MM.1S (cell line): ENCODE measurements around the gene GON4L.
A peak's percentile ranks its signal among the peaks of the same experiment; 100 is the strongest.

ENCODE experiments used
- DNase-seq: peaks from one replicate; pipeline ENCODE4 v3.0.0-alpha.2; 2015
- H2AFZ ChIP-seq: fragments of 300-600 bp; sonication (generic); 2 replicates; pipeline ENCODE4 v1.6.0; 2016; ENCODE audit warnings: antibody characterized with exemption, low read length
- H3F3A ChIP-seq: fragments of 300-600 bp; sonication (generic); 2 replicates; pipeline ENCODE4 v1.6.1; 2016; ENCODE audit warnings: mild to moderate bottlenecking, antibody characterized with exemption, low read length, moderate library complexity, mixed read lengths; ENCODE audit not compliant: insufficient read depth
- H3K27ac ChIP-seq: fragments of 300-600 bp; sonication (generic); 2 replicates; pipeline ENCODE4 v1.5.1; 2016; ENCODE audit warnings: mild to moderate bottlenecking, low read length
- H3K27me3 ChIP-seq: fragments of 300-600 bp; sonication (generic); replicated peaks from 2 replicates; pipeline ENCODE4 v1.6.0; 2016; ENCODE audit warnings: low read length; ENCODE audit not compliant: insufficient read depth
- H3K36me3 ChIP-seq: fragments of 300-600 bp; sonication (generic); replicated peaks from 2 replicates; pipeline ENCODE4 v1.6.1; 2016; ENCODE audit warnings: mild to moderate bottlenecking, low read length, mixed read lengths; ENCODE audit not compliant: insufficient read depth
- H3K4me1 ChIP-seq: fragments of 300-600 bp; sonication (generic); 2 replicates; pipeline ENCODE4 v1.6.1; 2016; ENCODE audit warnings: low read length, mixed read lengths
- H3K4me2 ChIP-seq: fragments of 300-600 bp; sonication (generic); 2 replicates; pipeline ENCODE4 v1.6.0; 2016; ENCODE audit warnings: low read depth, low read length
- H3K4me3 ChIP-seq: fragments of 300-600 bp; sonication (generic); 2 replicates; pipeline ENCODE4 v1.5.1; 2016; ENCODE audit warnings: low read length, mixed read lengths
- H3K79me2 ChIP-seq: fragments of 300-600 bp; sonication (generic); 2 replicates; pipeline ENCODE4 v1.6.1; 2016; ENCODE audit warnings: mixed run types, low read length, mixed read lengths
- H3K9ac ChIP-seq: fragments of 300-600 bp; sonication (generic); 2 replicates; pipeline ENCODE4 v1.6.1; 2016; ENCODE audit warnings: low read length, mixed read lengths
- H3K9me2 ChIP-seq: fragments of 300-600 bp; sonication (generic); replicated peaks from 2 replicates; pipeline ENCODE4 v1.6.1; 2016; ENCODE audit warnings: mild to moderate bottlenecking, low read length, mixed read lengths; ENCODE audit not compliant: insufficient read depth
- H3K9me3 ChIP-seq: fragments of 300-600 bp; sonication (generic); replicated peaks from 2 replicates; pipeline ENCODE4 v1.6.1; 2016; ENCODE audit warnings: mild to moderate bottlenecking, low read length, mixed read lengths; ENCODE audit not compliant: insufficient read depth
- H4K20me1 ChIP-seq: fragments of 300-600 bp; sonication (generic); 2 replicates; pipeline ENCODE4 v1.6.1; 2016; ENCODE audit warnings: mild to moderate bottlenecking, low read length, moderate library complexity, mixed read lengths; ENCODE audit not compliant: insufficient read depth
- EZH2 ChIP-seq: fragments of 300-600 bp; sonication (generic); optimal IDR thresholded peaks from 2 replicates; pipeline ENCODE3; 2017; ENCODE audit warnings: low read depth, mild to moderate bottlenecking, antibody characterized with exemption, low read length, mixed read lengths
- EZH2phosphoT487 ChIP-seq: fragments of 300-600 bp; sonication (generic); IDR thresholded peaks from 2 replicates; pipeline ENCODE4 v1.6.1; 2018; ENCODE audit warnings: antibody characterized with exemption, low read length
- TF ChIP-seq, protein P1 (sequence below): fragments of 300-600 bp; sonication (generic); IDR thresholded peaks from 2 replicates; pipeline ENCODE4 v1.5.1; 2016; ENCODE audit warnings: antibody characterized with exemption, low read length, mixed read lengths

Gene GON4L

DNA sequence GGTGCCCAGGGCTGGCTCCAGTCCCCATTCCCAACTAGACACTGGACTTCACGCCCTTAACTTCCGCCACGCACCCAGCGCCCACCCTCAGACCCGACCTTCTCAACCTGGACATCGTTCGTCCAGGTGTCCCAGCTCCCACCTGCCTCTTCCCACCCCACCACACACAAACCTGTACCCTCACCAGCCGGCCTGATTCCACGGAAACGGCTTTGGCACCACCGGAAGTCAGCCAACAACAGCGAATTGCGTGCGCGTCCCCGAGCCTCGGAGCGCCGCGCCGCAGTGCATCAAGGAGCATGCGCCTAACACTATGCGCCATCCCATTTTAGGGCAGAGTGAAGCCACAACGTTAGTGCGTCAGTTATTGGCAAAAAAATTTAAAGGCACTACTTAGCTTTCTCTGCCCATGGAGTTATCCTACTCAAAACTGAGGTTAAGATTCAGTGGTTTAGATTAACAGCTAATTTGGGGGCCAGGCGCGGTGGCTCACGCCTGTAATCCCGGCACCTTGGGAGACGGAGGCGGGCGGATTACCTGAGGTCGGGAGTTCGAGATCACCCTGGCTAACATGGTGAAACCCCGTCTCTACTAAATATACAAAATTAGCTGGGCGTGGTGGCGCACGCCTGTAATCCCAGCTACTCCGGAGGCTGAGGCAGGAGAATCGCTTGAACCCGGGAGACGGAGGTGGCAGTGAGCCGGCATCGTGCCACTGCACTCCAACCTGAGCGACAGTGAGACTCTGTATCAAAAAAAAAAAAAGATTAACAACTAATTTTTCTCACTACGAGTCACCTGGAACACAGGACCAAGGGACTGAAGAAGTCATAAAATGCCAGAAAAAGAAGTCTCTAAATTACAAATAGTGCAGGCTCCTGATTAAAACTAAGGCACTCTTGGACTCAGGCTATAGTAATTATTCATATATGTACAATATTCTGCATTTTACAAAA is at the start of gene GON4L:
Gene GON4L, minus strand, starts transcription at position 240 of the 956 bp plus-strand sequence. CDS start 3,434 bp downstream, outside the sequence.
- Histone ChIP-seq H3K27ac (peak within 1 kb of the TSS; percentile 71; the same call in 1 of the 2 replicates), H3K4me1 (peaks cover 25% of the 10 kb centered on the region), H2AFZ (peak within 1 kb of the TSS; percentile 83)

DNA sequence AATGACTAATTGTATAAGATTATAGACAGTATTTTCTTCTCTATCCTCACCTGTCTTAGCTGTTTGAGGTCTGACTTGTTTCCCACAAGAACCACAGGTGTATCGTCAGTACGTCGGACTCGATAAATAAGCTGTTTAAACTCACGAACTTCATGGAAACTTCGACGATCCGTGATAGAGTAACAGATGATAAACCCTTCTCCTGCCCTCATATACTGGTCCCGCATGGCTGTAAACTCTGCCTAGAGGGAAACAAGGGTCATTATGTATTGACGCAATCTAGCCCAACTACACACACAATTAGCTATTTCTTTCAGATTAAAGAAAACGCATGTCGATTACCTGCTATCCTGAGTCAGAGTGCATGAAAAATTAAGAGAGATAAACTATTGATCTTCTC is 47.2 kb upstream of the GON4L start:
- H2AFZ ChIP-seq: no peak overlapping the region
- DNase-seq: no peak
- no peaks in the 10 kb centered on the region for H3K27me3 ChIP-seq
- no peaks in the 10 kb centered on the region for H4K20me1 ChIP-seq
- H3K36me3 ChIP-seq: peaks cover 14% of the 10 kb centered on the region; the same call in 1 of the 2 replicates
- H3K9ac ChIP-seq: no peak overlapping the region
- peaks cover 1% of the 10 kb centered on the region; the same call in 1 of the 2 replicates for H3K79me2 ChIP-seq
- H3K9me3 ChIP-seq: no peaks in the 10 kb centered on the region
- TF ChIP-seq EZH2phosphoT487 (no peak), EZH2 (no peak)
- TF ChIP-seq, protein P1, sequence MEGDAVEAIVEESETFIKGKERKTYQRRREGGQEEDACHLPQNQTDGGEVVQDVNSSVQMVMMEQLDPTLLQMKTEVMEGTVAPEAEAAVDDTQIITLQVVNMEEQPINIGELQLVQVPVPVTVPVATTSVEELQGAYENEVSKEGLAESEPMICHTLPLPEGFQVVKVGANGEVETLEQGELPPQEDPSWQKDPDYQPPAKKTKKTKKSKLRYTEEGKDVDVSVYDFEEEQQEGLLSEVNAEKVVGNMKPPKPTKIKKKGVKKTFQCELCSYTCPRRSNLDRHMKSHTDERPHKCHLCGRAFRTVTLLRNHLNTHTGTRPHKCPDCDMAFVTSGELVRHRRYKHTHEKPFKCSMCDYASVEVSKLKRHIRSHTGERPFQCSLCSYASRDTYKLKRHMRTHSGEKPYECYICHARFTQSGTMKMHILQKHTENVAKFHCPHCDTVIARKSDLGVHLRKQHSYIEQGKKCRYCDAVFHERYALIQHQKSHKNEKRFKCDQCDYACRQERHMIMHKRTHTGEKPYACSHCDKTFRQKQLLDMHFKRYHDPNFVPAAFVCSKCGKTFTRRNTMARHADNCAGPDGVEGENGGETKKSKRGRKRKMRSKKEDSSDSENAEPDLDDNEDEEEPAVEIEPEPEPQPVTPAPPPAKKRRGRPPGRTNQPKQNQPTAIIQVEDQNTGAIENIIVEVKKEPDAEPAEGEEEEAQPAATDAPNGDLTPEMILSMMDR: no peak
- H3K4me2 ChIP-seq: no peak overlapping the region
- no peaks in the 10 kb centered on the region for H3K9me2 ChIP-seq
- H3K4me3 ChIP-seq: no peak overlapping the region
- no peaks in the 10 kb centered on the region for H3K4me1 ChIP-seq
- no peaks in the 10 kb centered on the region for H3F3A ChIP-seq
- H3K27ac ChIP-seq: no peak overlapping the region

More for the DNA sequence above, at the start of gene GON4L:
- DNase-seq: peak; percentile 99
- H4K20me1 ChIP-seq: no peaks in the 10 kb centered on the region
- TF ChIP-seq EZH2phosphoT487 (no peak), EZH2 (no peak)
- TF ChIP-seq, protein P1: no peak
- peaks cover 19% of the 10 kb centered on the region for H3K27me3 ChIP-seq
- H3K4me3 ChIP-seq: peak within 1 kb of the TSS; percentile 87
- no peaks in the 10 kb centered on the region for H3K9me2 ChIP-seq
- peaks cover 41% of the 10 kb centered on the region for H3K79me2 ChIP-seq
- H3K9ac ChIP-seq: peak within 1 kb of the TSS; percentile 77
- peak within 1 kb of the TSS; percentile 74 for H3K4me2 ChIP-seq
- peaks cover 22% of the 10 kb centered on the region for H3F3A ChIP-seq
- no peaks in the 10 kb centered on the region for H3K9me3 ChIP-seq
- peaks cover 9% of the 10 kb centered on the region; the same call in 1 of the 2 replicates for H3K36me3 ChIP-seq

GRCh38 chr1:155900161-155900560 is 43.1 kb upstream of the GON4L start:
- TF ChIP-seq EZH2: no peak
- Histone ChIP-seq H4K20me1 (no peaks in the 10 kb centered on the region), H3K4me3 (no peak overlapping the region), H3K9ac (no peak overlapping the region), H3K27me3 (no peaks in the 10 kb centered on the region), H3K4me1 (no peaks in the 10 kb centered on the region), H2AFZ (no peak overlapping the region), H3F3A (no peaks in the 10 kb centered on the region), H3K9me3 (no peaks in the 10 kb centered on the region), H3K4me2 (no peak overlapping the region), H3K36me3 (peaks cover 14% of the 10 kb centered on the region; the same call in 1 of the 2 replicates), H3K27ac (no peak overlapping the region), H3K9me2 (no peaks in the 10 kb centered on the region), H3K79me2 (no peaks in the 10 kb centered on the region)
- no peak for DNase-seq
